ENCODE data around the gene PPP2R5E.

Gene PPP2R5E

DNA sequence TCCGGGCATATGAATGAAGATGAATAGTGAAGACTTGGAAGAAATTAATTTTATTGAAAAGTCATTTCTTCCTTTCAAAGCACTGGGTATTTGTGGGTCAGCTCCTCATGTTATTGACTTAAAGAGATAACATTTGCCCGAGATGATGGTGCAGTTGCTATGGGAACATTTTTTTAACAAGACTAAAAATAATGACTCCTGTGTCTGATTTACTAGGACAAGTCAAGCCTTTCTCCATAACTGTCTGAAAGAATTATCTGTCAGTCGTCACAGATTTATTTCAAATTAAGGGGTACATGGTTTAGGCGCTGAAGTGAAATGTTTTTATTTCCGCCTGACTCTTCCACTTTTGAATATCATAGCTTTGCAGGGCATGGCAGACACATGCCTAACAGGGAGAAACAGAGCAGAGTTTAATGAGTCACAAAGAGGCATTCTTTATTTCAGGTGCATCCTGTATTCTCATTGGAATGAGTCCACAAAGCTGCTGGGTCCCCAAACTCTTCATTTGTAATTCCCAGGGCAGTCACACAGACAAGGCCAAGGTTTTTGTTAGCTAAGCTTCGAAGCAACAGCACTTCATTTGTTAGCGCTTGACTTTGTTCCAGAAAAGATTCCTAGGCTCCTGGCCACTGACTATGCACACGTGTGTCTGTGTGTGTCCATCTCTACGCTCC, 220.1 kb downstream of the PPP2R5E start:
- WGBS, 2 experiments = 87 to 89% methylated on average over 9 of the region's 9 CpGs
- Histone ChIP-seq H3K27ac (ENCODE audit: insufficient read depth, low read depth, low read length, poor library complexity, severe bottlenecking) (no peak overlapping the region), H3K4me3 (ENCODE audit: insufficient read depth, low read depth, low read length) (no peak overlapping the region), H3K27me3 (ENCODE audit: control insufficient read depth, insufficient read depth, low read length, poor library complexity, severe bottlenecking) (no peaks in the 10 kb centered on the region), H3K9me3 (ENCODE audit: control insufficient read depth, low read length) (no peaks in the 10 kb centered on the region), H3K36me3 (ENCODE audit: control insufficient read depth, insufficient read depth, low read length) (no peaks in the 10 kb centered on the region), H3K4me1 (ENCODE audit: control insufficient read depth, insufficient read depth, low read length) (no peaks in the 10 kb centered on the region)

DNA sequence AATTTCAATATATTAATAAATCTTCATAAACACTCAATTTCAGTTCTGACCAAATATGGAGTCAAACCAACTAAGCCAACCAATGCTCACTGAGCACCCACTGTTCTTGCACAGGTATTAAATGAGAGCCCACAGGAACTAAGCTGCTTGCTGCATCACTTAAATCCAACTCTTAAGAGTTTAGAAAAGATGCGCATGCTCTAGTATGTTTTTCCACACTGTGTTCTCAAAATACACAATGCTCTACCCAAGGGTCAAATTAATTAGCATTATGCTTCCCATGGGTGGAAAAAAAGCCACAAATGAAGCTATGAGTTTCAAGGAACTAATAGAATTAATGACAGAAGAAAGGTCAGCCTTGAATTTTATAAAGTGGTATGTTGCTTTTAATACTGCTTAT, 220.7 kb downstream of the PPP2R5E start:
- 95 to 100% methylated on average over 1 of the region's 1 CpG for WGBS, 2 experiments
- H3K9me3 ChIP-seq (ENCODE audit: control insufficient read depth, low read length) = no peaks in the 10 kb centered on the region

More for the DNA sequence above, 220.7 kb downstream of the PPP2R5E start:
- Histone ChIP-seq H3K4me1 (ENCODE audit: control insufficient read depth, insufficient read depth, low read length) (no peaks in the 10 kb centered on the region), H3K4me3 (ENCODE audit: insufficient read depth, low read depth, low read length) (no peak overlapping the region), H3K27me3 (ENCODE audit: control insufficient read depth, insufficient read depth, low read length, poor library complexity, severe bottlenecking) (no peaks in the 10 kb centered on the region), H3K36me3 (ENCODE audit: control insufficient read depth, insufficient read depth, low read length) (no peaks in the 10 kb centered on the region), H3K27ac (ENCODE audit: insufficient read depth, low read depth, low read length, poor library complexity, severe bottlenecking) (no peak overlapping the region)

Data from ectodermal cell (in vitro differentiated cells).